Ishikawa (cell line): ENCODE data around the gene PISD.

Experiments
- CEBPB ChIP-seq: IDR thresholded peaks from 2 replicates; pipeline ENCODE4 v1.6.1; 2012
- FOXM1 ChIP-seq: IDR thresholded peaks from 2 replicates; pipeline ENCODE4 v1.6.1; 2012; ENCODE audit warnings: low read depth, borderline replicate concordance
- TEAD4 ChIP-seq: IDR thresholded peaks from 2 replicates; pipeline ENCODE4 v1.6.1; 2012
- TF ChIP-seq, protein P1 (sequence below): IDR thresholded peaks from 2 replicates; pipeline ENCODE4 v1.6.1; 2012; ENCODE audit warnings: low read depth, mild to moderate bottlenecking

DNA sequence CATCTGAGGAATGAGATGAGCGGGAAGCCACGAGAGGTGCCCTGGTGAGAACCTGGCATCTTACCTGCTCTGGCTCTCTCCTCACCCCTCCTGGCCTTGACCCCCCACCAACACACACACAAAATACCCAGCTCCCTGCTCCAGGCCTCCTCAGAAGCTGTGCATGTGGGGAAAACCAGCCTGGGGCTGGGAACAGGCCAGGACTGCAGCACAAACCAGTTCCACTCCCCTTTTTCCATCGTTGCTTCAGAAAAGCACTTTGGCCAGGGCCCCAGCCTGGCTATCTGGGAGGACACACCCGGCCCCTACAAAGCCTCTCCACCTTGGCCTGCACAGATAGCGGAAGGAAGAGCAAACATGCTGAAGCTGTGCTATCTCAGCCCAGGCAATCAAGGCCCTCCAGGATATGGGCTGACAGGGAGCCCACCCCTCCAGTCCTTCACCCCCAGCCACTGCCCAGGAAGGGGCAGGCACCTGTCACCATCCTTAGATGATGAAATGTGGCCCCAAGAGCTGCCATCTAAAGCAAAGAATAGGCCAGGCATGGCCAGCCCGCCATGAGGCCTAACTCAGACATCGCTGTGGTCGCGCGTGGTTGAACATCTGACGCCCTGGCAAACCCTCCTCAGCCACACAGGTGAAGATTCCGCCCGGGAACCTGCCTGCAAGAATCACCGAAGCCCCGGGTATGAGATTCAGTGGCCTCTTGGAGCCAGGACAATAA is 35.4 kb downstream of the PISD start:
- TF ChIP-seq, protein P1, sequence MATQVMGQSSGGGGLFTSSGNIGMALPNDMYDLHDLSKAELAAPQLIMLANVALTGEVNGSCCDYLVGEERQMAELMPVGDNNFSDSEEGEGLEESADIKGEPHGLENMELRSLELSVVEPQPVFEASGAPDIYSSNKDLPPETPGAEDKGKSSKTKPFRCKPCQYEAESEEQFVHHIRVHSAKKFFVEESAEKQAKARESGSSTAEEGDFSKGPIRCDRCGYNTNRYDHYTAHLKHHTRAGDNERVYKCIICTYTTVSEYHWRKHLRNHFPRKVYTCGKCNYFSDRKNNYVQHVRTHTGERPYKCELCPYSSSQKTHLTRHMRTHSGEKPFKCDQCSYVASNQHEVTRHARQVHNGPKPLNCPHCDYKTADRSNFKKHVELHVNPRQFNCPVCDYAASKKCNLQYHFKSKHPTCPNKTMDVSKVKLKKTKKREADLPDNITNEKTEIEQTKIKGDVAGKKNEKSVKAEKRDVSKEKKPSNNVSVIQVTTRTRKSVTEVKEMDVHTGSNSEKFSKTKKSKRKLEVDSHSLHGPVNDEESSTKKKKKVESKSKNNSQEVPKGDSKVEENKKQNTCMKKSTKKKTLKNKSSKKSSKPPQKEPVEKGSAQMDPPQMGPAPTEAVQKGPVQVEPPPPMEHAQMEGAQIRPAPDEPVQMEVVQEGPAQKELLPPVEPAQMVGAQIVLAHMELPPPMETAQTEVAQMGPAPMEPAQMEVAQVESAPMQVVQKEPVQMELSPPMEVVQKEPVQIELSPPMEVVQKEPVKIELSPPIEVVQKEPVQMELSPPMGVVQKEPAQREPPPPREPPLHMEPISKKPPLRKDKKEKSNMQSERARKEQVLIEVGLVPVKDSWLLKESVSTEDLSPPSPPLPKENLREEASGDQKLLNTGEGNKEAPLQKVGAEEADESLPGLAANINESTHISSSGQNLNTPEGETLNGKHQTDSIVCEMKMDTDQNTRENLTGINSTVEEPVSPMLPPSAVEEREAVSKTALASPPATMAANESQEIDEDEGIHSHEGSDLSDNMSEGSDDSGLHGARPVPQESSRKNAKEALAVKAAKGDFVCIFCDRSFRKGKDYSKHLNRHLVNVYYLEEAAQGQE = no peak
- TF ChIP-seq TEAD4 (no peak), CEBPB (no peak), FOXM1 (no peak)
